Left lung (tissue), 10 donors: Measurements from ENCODE around the gene SPRING1. TPM values are rescaled to one million over a fixed set of nuclear protein-coding genes. Genes with fewer than 3 reads are reported as not detected.

Source experiments
- ATAC-seq: fragments of 200-7000 bp; cut with Tn5 transposase; one replicate; pipeline ENCODE4 v1.9.1; 2020; ENCODE audit warnings: moderate library complexity
- DNase-seq, 4 donors: peaks; one replicate each; pipeline ENCODE4 v3.0.0-alpha.2; 2013 to 2020
- H3K27ac ChIP-seq, 2 donors: fragments of 200-600 bp; sonication (generic) in 1 of 2; one replicate each; pipeline versions ENCODE4 v1.5.0 to v1.8.0; 2020 to 2021
- H3K27me3 ChIP-seq, 2 donors: fragments of 200-600 bp; sonication (generic) in 1 of 2; one replicate each; pipeline versions ENCODE4 v1.5.0 to v1.8.0; 2020 to 2021
- H3K36me3 ChIP-seq, 2 donors: fragments of 200-600 bp; sonication (generic) in 1 of 2; one replicate each; pipeline versions ENCODE4 v1.5.0 to v1.8.0; 2020 to 2021
- H3K4me1 ChIP-seq, 2 donors: fragments of 200-600 bp; one replicate each; pipeline ENCODE4 v1.8.0; 2021
- H3K4me3 ChIP-seq, 2 donors: fragments of 200-600 bp; sonication (generic) in 1 of 2; one replicate each; pipeline versions ENCODE4 v1.5.0 to v1.8.0; 2020 to 2021; ENCODE audit warnings: mild to moderate bottlenecking in 1 of 2
- H3K9me3 ChIP-seq, 2 donors: fragments of 200-600 bp; sonication (generic) in 1 of 2; one replicate each; pipeline versions ENCODE4 v1.5.0 to v1.8.0; 2020 to 2021
- CTCF ChIP-seq, 2 donors: fragments of 200-600 bp; sonication (generic) in 1 of 2; IDR thresholded peaks; one replicate each; pipeline versions ENCODE4 v1.5.0 to v1.8.0; 2021; ENCODE audit warnings: antibody characterized with exemption in 2 of 2
- intact Hi-C, 2 donors: fragments of 100-400 bp; cut with DNase I; formaldehyde crosslinking; loops; one replicate each; pipeline versions ENCODE4 v1.11.2 to v1.14.2; 2022
- polyA plus RNA-seq, 6 donors: library from polyadenylated mRNA; unstranded; fragments of 120-200 nt; gene quantifications; one replicate each; pipeline ENCODE4 v1.2.1, GENCODE V29; 2013; ENCODE audit not compliant: insufficient read length in 6 of 6
- total RNA-seq, 2 donors: library from RNA; stranded (reverse); fragmentation: NEBNext Ultra II Directional; extraction: Animal tissue kit (Norgen Biotek cat#: 25700); gene quantifications; one replicate each; pipeline ENCODE4 v1.2.1, GENCODE V29; 2021
- donor health status: DM: no; HTN: yes; CAD: no.
- donor health status: DM: no; HTN: no; CAD: no.

SPRING1 gene
- total and polyA plus RNA-seq, 8 donors = 20.7 to 90.5 (median 31.1) TPM

DNA sequence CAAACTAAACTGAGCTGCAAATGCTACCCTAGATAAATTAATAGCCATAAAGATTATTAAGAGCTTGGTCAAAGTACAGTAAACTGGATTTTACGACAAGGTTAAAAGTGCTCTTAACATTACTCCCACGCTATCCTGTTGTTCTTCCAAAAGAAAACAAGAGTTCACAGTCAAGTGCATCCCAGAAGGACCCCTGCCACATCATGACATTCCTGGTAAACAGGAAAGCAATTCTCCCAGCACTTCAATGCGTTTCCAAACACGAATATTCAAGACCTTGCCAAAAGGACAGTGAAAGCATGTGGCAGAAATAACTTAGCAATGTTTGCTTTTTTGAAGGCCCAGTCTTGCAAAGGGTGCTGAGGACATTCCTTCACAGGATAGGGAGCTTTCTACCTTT, 11.2 kb downstream of the SPRING1 start:
- intact Hi-C loops = no loop called here
- TF ChIP-seq CTCF (IDR thresholded peaks at IDR 0.05) = no peak
- ATAC-seq (peak; percentile 71), DNase-seq (no peak)
- peaks cover 7 to 21% of the 10 kb centered on the region in 2 donors for H3K4me1 ChIP-seq
- H3K27ac ChIP-seq = peak overlapping the region in 1 of 2 donors; percentile 21
- peaks cover 6 to 36% of the 10 kb centered on the region in 2 donors for H3K36me3 ChIP-seq
- no peak overlapping the region for H3K4me3 ChIP-seq
- no peaks in the 10 kb centered on the region for H3K27me3 ChIP-seq
- no peaks in the 10 kb centered on the region for H3K9me3 ChIP-seq

DNA sequence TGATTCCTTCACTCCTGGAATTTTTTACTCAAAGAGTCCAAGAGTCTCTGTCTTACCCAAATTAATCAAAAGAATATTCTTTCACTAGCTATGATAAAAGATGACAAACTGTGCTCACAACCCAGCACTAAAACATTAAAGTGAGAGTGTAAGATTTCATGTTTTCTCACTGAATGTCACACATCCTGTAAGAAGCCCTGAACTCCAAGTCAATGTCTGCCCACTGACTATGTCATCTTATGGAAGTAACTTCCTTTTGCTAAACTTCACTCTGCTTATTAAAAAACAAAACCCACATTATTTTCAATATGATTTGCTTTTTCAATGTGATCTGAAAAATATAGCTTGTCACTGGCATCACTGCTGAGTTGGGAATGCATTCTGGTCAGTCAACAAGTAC, 15.6 kb downstream of the SPRING1 start:
- peaks cover 14 to 23% of the 10 kb centered on the region in 2 donors for H3K4me1 ChIP-seq
- H3K9me3 ChIP-seq = no peaks in the 10 kb centered on the region
- no peak overlapping the region for H3K4me3 ChIP-seq
- H3K36me3 ChIP-seq = peaks cover 6 to 58% of the 10 kb centered on the region in 2 donors
- no peaks in the 10 kb centered on the region for H3K27me3 ChIP-seq
- no peak for TF ChIP-seq CTCF (IDR thresholded peaks at IDR 0.05)
- no peak overlapping the region for H3K27ac ChIP-seq
- no peak for ATAC-seq
- no peak for DNase-seq
- intact Hi-C loops = no loop called here

GRCh38 chr12:116719731-116720528, 17.9 kb downstream of the SPRING1 start:
- peak; percentile 55 for ATAC-seq
- Histone ChIP-seq H3K36me3 (peaks cover 6 to 81% of the 10 kb centered on the region in 2 donors), H3K27ac (no peak overlapping the region), H3K27me3 (no peaks in the 10 kb centered on the region), H3K4me3 (no peak overlapping the region), H3K9me3 (no peaks in the 10 kb centered on the region), H3K4me1 (peaks cover 9 to 21% of the 10 kb centered on the region in 2 donors)
- intact Hi-C loops = no loop called here
- no peak for TF ChIP-seq CTCF (IDR thresholded peaks at IDR 0.05)
- no peak for DNase-seq

DNA sequence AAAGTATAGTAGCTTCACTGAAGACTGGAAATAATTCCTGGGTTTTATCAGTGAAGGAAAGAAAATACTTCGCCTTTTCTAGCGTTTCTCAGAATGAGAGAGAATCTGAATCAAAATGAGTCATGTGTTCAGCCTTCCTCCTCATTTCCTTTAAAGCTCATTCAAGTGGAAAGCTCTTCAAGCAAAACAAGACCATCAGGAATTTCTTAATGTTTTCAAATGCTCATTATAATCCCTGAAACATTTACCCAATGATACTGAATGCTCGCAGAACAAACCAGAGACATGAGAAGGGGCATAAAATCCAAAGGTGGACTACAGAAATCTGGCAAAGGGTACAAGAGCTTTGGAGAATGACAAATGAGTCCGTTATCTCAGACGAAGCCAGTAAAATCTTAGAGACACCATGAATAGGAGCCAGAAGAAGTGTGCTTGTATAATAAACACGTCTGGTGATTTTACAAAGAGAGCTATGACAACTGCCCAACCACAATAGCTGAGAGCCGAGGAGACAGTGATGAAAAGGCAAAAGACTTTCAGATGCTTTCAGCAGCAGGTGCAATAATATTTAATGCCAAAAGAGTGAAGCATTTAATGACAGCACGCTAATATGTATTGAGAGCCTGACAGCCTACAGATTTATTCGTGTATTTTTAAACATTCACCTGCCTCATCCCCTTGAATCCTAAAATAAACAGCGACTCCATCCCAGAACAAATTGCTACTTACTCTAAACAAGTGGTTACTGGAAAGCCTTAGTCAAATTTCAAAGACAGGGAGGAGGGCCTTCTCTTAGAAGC, 19.0 kb downstream of the SPRING1 start:
- peaks cover 6 to 90% of the 10 kb centered on the region in 2 donors for H3K36me3 ChIP-seq
- intact Hi-C loops = no loop called here

More for the DNA sequence above, 19.0 kb downstream of the SPRING1 start:
- no peaks in the 10 kb centered on the region for H3K9me3 ChIP-seq
- peak; percentile 70 for ATAC-seq
- no peak overlapping the region for H3K4me3 ChIP-seq
- peaks cover 9 to 21% of the 10 kb centered on the region in 2 donors for H3K4me1 ChIP-seq
- TF ChIP-seq CTCF (IDR thresholded peaks at IDR 0.05) = no peak
- peak overlapping the region; percentile 35 to 37 for H3K27ac ChIP-seq
- no peaks in the 10 kb centered on the region for H3K27me3 ChIP-seq
- no peak for DNase-seq
